Activated naive CD4-positive, alpha-beta T cell treated with anti-CD3 and anti-CD28 coated beads, Interleukin-2, amount 50 U/mL, for 24 hours (primary cell): ENCODE results near the gene WASF2.
"Not testable (repeated sequence)": the region's sequence is repeated elsewhere in the genome, so short reads cannot be mapped to it uniquely, and the experiment has no call there.

ENCODE experiments used
- H3K27ac Mint-ChIP-seq: one replicate; pipeline ENCODE4 v1.8.0; 2021; ENCODE audit warnings: mild to moderate bottlenecking, mixed read lengths
- H3K27me3 Mint-ChIP-seq: one replicate; pipeline ENCODE4 v1.8.0; 2021; ENCODE audit warnings: mixed read lengths
- H3K36me3 Mint-ChIP-seq: one replicate; pipeline ENCODE4 v1.8.0; 2021; ENCODE audit warnings: mixed read lengths
- H3K4me1 Mint-ChIP-seq: one replicate; pipeline ENCODE4 v1.8.0; 2021; ENCODE audit warnings: mixed read lengths
- H3K4me3 Mint-ChIP-seq: one replicate; pipeline ENCODE4 v1.8.0; 2021; ENCODE audit warnings: mild to moderate bottlenecking, mixed read lengths
- H3K9me3 Mint-ChIP-seq: one replicate; pipeline ENCODE4 v1.8.0; 2021; ENCODE audit warnings: mixed read lengths

WASF2 gene

DNA sequence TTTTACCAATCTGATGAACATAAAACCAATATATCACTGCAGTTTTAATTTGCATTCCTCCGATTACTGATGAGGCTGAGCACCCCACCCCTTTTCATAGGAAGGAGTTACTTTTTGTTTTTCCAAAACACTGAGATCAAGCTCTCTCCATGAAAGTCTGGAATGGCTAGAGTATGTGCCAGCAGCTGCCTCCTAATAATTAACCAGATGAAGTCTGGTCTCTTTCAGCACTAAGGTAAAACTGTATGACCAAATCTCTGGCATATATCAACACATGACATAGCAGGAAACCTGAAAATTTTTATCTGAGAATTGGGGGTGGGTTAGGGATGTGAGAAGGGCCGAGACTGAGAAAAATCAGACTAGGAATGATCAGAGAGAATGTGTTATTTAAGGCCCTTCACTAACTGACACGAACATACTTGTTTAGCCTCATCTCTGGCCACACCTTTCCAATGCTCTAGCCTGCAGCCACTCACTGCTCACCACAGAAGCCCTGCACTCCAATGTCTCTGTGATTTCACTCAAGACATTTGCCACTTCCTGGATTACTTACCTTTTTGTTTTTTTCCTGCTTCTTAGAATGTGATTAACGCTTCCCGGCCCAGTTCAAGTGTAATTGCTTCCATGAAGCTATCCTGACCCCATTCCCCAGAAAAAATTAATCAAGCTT is 34.7 kb downstream of the WASF2 start:
- Mint-ChIP-seq H3K9me3 (no peaks in the 10 kb centered on the region), H3K27me3 (no peaks in the 10 kb centered on the region), H3K4me3 (peak overlapping the region; percentile 57), H3K4me1 (peaks cover 55% of the 10 kb centered on the region), H3K27ac (peak overlapping the region; percentile 93), H3K36me3 (no peaks in the 10 kb centered on the region)

DNA sequence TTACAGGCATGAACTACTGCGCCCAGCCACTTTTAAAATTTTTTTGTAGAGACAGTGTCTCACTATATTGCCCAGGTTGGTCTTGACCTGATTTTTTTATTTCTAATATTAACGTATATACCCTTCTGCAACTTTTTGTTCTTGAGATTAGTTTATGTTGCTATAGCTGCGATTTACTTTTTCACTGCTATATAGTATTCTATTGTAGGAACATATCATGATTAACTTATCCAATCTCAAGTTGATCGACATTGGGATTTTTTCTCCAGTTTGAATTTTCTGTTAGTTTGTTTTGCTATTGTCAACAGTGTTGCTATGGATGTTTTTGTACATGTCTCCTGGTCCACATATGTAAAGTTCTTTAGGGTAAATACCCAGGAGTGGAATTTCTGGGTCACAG is 35.4 kb downstream of the WASF2 start:
- Mint-ChIP-seq H3K36me3 (peaks cover under 1% of the 10 kb centered on the region), H3K27ac (peak overlapping the region; percentile 93), H3K9me3 (no peaks in the 10 kb centered on the region), H3K27me3 (no peaks in the 10 kb centered on the region), H3K4me3 (peak overlapping the region; percentile 57), H3K4me1 (peaks cover 50% of the 10 kb centered on the region)

DNA sequence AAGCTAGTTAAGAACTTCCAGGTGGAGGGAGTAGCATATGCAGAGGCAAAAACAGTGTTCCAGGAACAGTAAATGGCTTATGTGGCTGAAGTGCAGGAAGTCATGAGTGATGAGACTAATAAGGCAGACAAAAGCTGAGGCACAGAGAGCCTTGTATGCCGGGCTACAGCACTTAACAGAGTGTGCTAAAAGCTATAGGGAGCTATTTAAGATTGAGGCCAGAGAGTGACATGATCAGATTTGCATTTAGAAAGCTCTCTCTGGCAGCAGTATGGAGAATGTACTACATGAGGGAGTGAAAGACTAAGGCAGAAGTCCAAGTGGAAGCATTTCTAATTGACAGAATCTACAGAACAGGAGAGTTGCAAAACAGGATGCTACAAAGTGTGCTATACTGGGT is 38.6 kb downstream of the WASF2 start:
- Mint-ChIP-seq H3K4me3 (peak overlapping the region; percentile 26), H3K27ac (peak overlapping the region; percentile 59), H3K4me1 (peaks cover 67% of the 10 kb centered on the region), H3K27me3 (no peaks in the 10 kb centered on the region), H3K36me3 (peaks cover 11% of the 10 kb centered on the region), H3K9me3 (no peaks in the 10 kb centered on the region)

DNA sequence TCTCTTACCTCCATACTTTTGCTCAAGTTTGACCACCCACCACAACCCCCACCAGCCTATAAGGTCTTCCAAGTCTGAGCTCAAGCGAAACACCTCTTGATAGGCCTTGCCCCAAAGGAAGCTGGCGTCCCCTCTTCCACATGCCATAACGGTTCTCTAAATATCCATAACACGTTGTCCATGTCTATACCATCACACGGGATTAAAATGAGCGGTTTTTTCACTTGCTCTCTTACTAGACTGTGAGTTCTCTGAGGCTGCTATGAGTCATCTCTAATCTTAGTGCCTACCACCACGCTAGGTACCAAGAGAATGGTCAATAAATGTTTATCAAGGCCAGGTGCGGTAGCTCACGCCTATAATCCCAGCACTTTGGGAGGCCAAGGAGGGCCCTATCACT is 41.0 kb downstream of the WASF2 start:
- Mint-ChIP-seq H3K4me3 (no peak overlapping the region), H3K27ac (peak overlapping the region; percentile 5), H3K4me1 (peaks cover 65% of the 10 kb centered on the region)

DNA sequence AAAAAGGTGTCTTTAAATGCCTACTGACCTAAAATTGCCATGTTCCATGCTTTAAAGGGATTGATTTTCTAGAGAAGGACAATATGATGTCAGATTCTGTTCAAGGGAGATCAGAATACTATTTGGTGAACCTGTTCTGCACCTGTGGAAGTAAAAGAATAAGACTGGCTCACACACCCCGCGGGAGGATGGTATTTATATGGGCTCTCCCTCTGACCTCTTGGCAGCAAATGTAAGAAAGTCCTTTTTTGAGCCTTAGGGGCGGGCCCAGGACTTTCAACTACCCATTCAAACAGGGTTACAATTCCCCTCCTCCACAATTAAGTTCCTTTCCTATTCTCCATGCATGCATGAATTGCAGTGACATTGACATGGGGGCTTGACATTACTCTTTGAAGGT is 42.1 kb downstream of the WASF2 start:
- peak overlapping the region; percentile 77 for H3K27ac Mint-ChIP-seq
- H3K4me3 Mint-ChIP-seq, result no peak overlapping the region
- peaks cover 11% of the 10 kb centered on the region for H3K36me3 Mint-ChIP-seq
- peaks cover 64% of the 10 kb centered on the region for H3K4me1 Mint-ChIP-seq
- no peaks in the 10 kb centered on the region for H3K9me3 Mint-ChIP-seq
- no peaks in the 10 kb centered on the region for H3K27me3 Mint-ChIP-seq

More for the DNA sequence above, 41.0 kb downstream of the WASF2 start:
- Mint-ChIP-seq H3K36me3 (peaks cover 11% of the 10 kb centered on the region), H3K27me3 (no peaks in the 10 kb centered on the region), H3K9me3 (no peaks in the 10 kb centered on the region)

DNA sequence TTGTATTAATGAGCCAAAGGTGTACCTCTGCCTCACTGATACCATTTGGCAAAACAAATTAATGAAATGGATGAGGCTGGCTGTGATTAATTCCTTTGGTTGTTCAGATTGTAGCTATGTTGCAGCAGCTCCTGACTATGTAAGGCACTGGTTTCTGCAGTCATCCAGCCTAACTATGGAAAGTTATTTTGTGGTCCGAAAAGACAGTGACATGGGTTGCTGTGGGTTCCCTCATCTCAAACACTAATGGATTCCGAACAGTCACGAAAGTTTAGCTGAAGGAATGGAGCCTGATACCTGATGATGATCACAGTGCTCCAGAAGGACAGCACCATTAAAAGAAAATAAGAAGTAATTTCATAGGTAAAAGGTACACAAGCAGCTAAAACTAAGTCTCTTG is 42.6 kb downstream of the WASF2 start:
- peak overlapping the region; percentile 77 for H3K27ac Mint-ChIP-seq
- H3K36me3 Mint-ChIP-seq, result peaks cover 11% of the 10 kb centered on the region
- H3K4me3 Mint-ChIP-seq, result no peak overlapping the region
- no peaks in the 10 kb centered on the region for H3K9me3 Mint-ChIP-seq
- H3K4me1 Mint-ChIP-seq, result peaks cover 64% of the 10 kb centered on the region
- no peaks in the 10 kb centered on the region for H3K27me3 Mint-ChIP-seq

DNA sequence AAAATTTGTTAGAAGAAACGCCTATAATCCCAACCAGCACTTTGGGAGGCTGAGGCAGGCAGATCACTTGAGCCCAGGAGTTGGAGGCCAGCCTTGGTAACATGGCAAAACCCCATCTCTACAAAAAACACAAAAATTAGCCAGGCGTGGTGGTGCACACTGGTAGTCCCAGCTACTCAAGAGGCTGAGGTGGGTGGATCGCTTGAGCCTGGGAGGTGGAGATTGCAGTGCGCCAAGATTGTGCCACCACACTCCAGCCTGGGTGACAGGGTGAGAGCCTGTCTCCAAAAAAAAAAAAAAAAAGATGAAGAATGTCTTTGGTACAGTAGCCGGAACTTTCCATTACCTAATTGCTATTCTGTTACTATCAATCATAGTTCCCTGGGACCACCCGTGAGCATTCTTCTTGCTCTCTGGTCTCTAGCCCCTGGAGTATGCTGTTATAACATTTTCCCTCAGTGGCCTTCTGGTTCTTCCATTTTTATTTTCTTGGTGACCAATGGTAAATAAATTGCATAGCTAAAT is 43.4 kb downstream of the WASF2 start:
- Mint-ChIP-seq H3K27ac (no peak overlapping the region), H3K4me1 (peaks cover 60% of the 10 kb centered on the region), H3K36me3 (peaks cover 11% of the 10 kb centered on the region), H3K4me3 (no peak overlapping the region), H3K9me3 (no peaks in the 10 kb centered on the region), H3K27me3 (no peaks in the 10 kb centered on the region)

DNA sequence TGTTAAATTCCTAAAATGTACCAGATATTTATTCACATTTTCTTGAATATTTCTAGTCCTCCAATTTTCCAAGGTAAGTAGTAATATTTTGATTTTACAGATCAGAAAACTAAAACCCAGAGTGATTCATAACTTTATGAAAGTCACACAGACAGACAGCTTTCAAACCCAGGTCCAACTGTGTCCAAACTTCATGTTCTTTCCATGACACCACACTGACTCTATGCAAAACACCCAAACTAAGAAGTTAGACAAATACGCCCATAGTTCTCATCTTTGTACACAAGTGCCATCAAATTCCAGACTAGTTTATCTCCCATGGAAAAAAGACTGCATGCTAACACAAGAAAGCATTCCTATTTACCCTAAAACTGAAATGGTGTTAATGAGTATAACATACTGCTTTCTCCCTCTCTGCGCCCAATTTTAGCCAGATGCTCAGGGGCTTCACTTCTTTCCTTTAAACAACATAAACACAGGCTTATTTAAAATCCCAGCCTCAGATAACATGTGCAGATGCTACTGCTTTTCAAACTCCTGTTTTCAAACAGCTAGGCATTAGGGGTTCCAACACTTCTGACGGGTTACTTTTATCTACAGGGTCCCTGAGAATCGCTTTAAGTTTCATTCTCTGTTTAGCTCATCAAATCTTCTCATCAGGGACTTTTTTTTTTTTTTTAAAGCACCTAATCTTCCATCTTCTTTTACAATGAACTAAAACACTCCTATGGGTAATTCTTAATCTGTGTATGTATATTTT is 44.6 kb downstream of the WASF2 start:
- peak overlapping the region; percentile 97 for H3K27ac Mint-ChIP-seq
- peaks cover 11% of the 10 kb centered on the region for H3K36me3 Mint-ChIP-seq
- peaks cover 51% of the 10 kb centered on the region for H3K4me1 Mint-ChIP-seq
- no peaks in the 10 kb centered on the region for H3K9me3 Mint-ChIP-seq
- peak overlapping the region; percentile 83 for H3K4me3 Mint-ChIP-seq
- no peaks in the 10 kb centered on the region for H3K27me3 Mint-ChIP-seq

DNA sequence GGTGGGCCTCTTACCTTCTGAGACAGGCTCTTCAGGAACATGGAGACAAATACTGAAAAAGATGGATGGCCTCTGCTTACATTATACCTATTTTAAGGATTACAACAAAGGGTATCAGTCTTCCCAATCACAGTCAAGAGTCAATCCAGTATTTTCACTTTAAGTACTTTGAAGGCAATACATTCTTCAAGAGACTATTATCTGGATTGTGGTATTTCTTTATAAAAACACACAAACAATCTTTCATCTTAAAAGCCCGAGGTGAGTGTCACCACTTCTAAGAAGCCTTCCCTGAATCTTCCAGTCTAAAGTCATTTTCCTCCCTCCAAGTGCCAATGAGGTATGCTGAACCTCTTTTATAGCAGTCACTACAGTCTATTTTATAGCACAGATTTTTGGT is 45.3 kb downstream of the WASF2 start:
- Mint-ChIP-seq H3K9me3 (no peaks in the 10 kb centered on the region), H3K4me3 (peak overlapping the region; percentile 83), H3K27me3 (no peaks in the 10 kb centered on the region), H3K4me1 (peaks cover 51% of the 10 kb centered on the region), H3K27ac (peak overlapping the region; percentile 97), H3K36me3 (peaks cover 15% of the 10 kb centered on the region)

DNA sequence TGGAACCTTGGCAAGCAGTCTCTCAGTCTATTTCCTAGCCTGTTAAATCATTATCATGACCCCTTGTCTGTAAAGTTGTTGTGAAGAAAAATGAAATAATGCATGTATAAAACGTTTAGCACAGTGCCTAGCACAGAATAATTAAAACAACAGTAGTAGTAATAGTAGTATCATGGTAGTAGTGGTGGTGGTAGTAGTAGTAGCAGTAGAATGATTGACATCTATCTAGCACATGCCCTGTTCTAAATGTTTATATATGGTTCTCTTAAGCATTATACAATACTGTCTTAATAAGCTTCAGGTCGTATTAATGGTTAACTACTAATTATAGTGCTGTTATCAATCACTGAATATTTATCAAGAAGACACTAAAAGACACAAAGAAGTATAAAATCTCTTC is 50.8 kb downstream of the WASF2 start:
- peaks cover 8% of the 10 kb centered on the region for H3K36me3 Mint-ChIP-seq
- H3K4me1 Mint-ChIP-seq, result peaks cover 62% of the 10 kb centered on the region
- no peaks in the 10 kb centered on the region for H3K9me3 Mint-ChIP-seq
- no peak overlapping the region for H3K4me3 Mint-ChIP-seq
- no peaks in the 10 kb centered on the region for H3K27me3 Mint-ChIP-seq
- peak overlapping the region; percentile 48 for H3K27ac Mint-ChIP-seq

DNA sequence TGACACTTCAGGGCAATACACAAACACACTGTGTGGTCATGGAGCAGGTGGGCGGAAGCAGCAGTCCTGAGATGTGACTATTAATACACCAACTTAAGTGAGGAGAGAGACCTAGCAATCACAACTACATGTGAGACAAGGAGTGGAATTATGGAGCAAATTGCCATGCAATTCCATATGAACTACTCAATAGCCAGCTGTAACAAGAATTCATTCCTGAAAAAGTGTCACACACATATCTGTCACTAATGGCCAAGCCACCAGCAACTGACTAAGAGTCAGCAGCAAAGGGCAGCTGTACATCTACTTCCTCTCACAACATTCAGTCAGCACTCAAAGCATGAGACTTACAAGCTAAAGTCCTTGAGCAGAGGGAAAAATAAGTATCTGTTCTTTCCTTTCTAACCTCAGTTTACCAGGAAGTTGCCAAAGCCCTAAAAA is 51.3 kb downstream of the WASF2 start:
- H3K4me3 Mint-ChIP-seq, result no peak overlapping the region
- H3K36me3 Mint-ChIP-seq, result peaks cover 11% of the 10 kb centered on the region
- peak overlapping the region; percentile 21 for H3K27ac Mint-ChIP-seq
- no peaks in the 10 kb centered on the region for H3K27me3 Mint-ChIP-seq
- no peaks in the 10 kb centered on the region for H3K9me3 Mint-ChIP-seq
- H3K4me1 Mint-ChIP-seq, result peaks cover 62% of the 10 kb centered on the region

DNA sequence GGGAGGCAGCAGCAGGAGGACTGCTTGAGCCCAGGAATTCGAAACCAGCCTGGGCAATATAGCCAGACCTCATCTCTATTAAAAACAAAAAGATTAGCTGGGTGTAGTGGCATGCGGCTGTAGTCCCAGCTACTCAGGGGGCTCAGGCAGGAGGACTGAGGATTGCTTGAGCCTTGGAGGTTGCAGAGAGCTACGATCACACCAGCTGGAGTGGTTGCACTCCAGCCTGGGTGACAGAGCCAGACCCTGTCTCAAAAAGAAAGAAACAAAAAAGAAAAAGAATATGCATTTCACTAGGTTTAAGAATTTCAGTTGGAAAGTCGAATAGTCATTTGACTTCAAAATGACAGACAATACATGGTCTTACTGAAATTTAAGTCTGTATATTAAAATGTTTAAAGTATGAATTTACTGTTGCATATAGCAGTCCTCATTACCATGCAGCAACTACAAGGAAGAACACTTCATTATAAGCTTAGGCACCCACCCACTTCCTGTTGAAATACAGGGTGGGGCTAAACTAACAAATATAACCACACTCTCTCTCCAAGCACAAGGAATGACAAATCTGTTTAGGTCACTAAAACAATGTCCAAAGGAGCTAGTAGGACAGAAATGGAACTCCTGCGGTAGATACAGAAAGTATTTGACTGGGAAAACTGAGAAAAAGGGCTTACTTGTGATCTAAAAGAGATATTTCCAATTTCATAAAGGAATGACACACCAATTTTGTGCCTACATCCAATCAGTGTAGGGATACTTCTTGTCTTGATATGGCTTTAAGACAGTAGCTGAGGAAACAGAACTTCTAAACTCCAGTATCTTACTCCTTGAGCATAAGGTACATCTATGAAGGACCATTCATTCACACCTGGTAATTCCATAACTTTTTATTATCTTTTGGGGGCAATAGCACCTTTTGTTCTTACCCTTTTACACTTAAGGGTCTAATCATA is 53.5 kb downstream of the WASF2 start:
- H3K4me1 Mint-ChIP-seq, result peaks cover 79% of the 10 kb centered on the region
- H3K27ac Mint-ChIP-seq, result peak overlapping the region; percentile 89
- no peaks in the 10 kb centered on the region for H3K27me3 Mint-ChIP-seq

DNA sequence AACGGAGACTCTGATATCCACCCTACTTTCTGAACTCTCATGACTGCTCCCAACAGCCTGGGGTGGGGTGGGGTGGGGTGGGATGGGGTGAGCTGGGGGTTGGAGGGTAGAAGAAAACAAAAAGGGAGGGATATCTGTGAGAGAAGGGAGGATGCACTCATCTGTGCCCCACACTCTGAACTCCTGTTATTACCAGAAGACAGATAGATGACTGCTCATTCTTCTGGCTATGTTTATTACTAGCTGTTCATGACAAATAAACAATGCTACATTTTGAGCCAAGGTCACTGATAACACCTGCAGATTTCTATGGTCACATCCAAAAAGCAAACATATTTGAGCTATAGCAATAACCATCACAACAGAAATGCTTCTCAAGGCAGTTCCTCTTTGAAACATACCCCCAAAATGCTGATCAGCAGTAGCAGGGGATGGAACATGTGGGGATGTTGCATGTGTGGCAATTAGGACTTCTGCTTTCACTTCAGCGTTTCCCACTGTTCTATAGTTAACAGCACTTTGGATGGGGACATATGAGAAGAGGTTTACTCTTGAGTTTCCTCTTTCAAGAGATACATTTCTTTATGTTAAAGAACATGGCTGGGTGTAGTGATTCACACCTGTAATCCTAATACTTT is 54.3 kb downstream of the WASF2 start:
- Mint-ChIP-seq H3K27ac (peak overlapping the region; percentile 89), H3K36me3 (peaks cover 12% of the 10 kb centered on the region), H3K4me1 (peaks cover 87% of the 10 kb centered on the region), H3K27me3 (no peaks in the 10 kb centered on the region), H3K4me3 (peak overlapping the region; percentile 57), H3K9me3 (no peaks in the 10 kb centered on the region)

More for the DNA sequence above, 53.5 kb downstream of the WASF2 start:
- no peaks in the 10 kb centered on the region for H3K9me3 Mint-ChIP-seq
- peak overlapping the region; percentile 68 for H3K4me3 Mint-ChIP-seq
- peaks cover 12% of the 10 kb centered on the region for H3K36me3 Mint-ChIP-seq

DNA sequence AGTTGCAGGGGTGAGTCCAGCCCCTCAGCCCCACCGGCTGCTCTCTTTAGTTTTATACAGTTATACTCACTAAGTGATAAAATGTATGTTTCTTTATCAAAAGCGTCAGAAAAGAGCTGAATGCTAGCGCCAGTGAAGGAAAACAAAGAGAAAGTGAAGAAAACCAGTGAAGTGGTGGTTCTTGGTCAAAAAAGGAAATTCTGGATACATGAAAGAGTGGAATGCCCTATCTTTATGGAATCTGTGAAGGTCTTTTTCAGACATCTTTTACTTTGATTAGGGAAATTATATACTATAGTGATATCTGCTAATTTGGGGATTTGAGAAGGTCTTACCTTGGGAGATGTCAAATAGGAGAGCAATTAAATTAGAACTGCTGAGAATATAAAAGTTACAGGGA is 56.3 kb downstream of the WASF2 start:
- peaks cover 92% of the 10 kb centered on the region for H3K4me1 Mint-ChIP-seq
- H3K4me3 Mint-ChIP-seq, result peak overlapping the region; percentile 26
- H3K27ac Mint-ChIP-seq, result peak overlapping the region; percentile 80
- no peaks in the 10 kb centered on the region for H3K9me3 Mint-ChIP-seq
- H3K27me3 Mint-ChIP-seq, result no peaks in the 10 kb centered on the region
- peaks cover 4% of the 10 kb centered on the region for H3K36me3 Mint-ChIP-seq

DNA sequence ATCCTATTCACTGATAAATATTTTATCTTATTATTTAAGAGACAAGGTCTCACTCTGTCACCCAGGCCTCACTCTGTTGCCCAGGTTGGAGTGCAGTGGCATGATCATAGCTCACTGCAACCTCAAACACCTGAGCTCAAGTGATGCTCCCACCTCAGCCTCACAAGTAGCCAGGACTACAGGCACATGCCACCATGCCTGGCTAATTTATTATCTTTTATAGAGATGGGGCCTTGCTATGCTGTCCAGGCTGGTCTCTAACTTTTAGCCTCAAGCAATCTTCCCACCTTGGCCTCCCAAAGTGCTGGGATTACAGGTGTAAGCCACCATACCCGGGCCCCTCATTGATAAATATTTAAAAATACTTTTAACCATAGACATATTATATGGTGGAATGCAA is 57.2 kb downstream of the WASF2 start:
- not testable (repeated sequence) for H3K36me3 Mint-ChIP-seq

More for the DNA sequence above, 57.2 kb downstream of the WASF2 start:
- Mint-ChIP-seq H3K4me1 (peaks cover 92% of the 10 kb centered on the region), H3K27ac (peak overlapping the region; percentile 35)
- H3K27me3 Mint-ChIP-seq, H3K4me3 Mint-ChIP-seq, H3K9me3 Mint-ChIP-seq: not testable (repeated sequence)
